ENCODE measurements around the gene ABRAXAS1. TPM values are rescaled to one million over a fixed set of nuclear protein-coding genes. Genes with fewer than 3 reads are reported as not detected.

Gene ABRAXAS1
- total and polyA plus RNA-seq, 10 of the 15 experiments (the other 5 are each of a cell fraction or from before 2014, with no cell fraction given), result 2.2 to 9.7 (median 5.8) TPM

GRCh38 chr4:83484500-83485461 is at the start of gene ABRAXAS1 (continued):
- TF ChIP-seq RAD21 (IDR thresholded peaks at IDR 0.05; ENCODE audit: insufficient read depth, low read depth, low read length) (no peak), MTA3 (IDR thresholded peaks at IDR 0.05; ENCODE audit: borderline replicate concordance, low read length) (no peak), JUNB (IDR thresholded peaks at IDR 0.05) (no peak), TCF3 (IDR thresholded peaks at IDR 0.05; ENCODE audit: borderline replicate concordance, insufficient read depth, low read depth, low read length) (no peak), CEBPB (IDR thresholded peaks at IDR 0.05; ENCODE audit: borderline replicate concordance in 1 of 2, low read depth in 2 of 2, low read length in 2 of 2) (no peak), EP300 (IDR thresholded peaks at IDR 0.05; ENCODE audit: borderline replicate concordance in 1 of 2, control insufficient read depth in 1 of 2, low read depth in 2 of 2, low read length in 2 of 2) (no peak), SIX5 (IDR thresholded peaks at IDR 0.05; ENCODE audit: low read depth, low read length, severe bottlenecking) (no peak), CTCF (IDR thresholded peaks at IDR 0.05 in 2 of 3, conservative IDR thresholded peaks at IDR 0.05 in 1 of 3; ENCODE audit: control insufficient read depth in 2 of 3, extremely low read depth in 1 of 3, insufficient read depth in 1 of 3, low read depth in 3 of 3, low read length in 3 of 3) (no peak), CREB1 (IDR thresholded peaks at IDR 0.05; ENCODE audit: low read depth) (no peak), NFYB (IDR thresholded peaks at IDR 0.05; ENCODE audit: insufficient read depth, low read depth, low read length) (no peak), FOXM1 (IDR thresholded peaks at IDR 0.05; ENCODE audit: low read depth, low read length) (no peak), SREBF2 (IDR thresholded peaks at IDR 0.05; ENCODE audit: low read length) (no peak), ATF7 (IDR thresholded peaks at IDR 0.05; ENCODE audit: low read depth) (no peak), NR2C1 (IDR thresholded peaks at IDR 0.05) (0 out of 2 replicates have a peak, but pooled peaks have one; percentile 12), MEF2A (IDR thresholded peaks at IDR 0.05; ENCODE audit: insufficient read depth, low read depth, low read length) (no peak), POLR2AphosphoS5 (IDR thresholded peaks at IDR 0.05; ENCODE audit: low read length) (peak; percentile 92), HCFC1 (IDR thresholded peaks at IDR 0.05; ENCODE audit: low read length) (0 out of 2 replicates have a peak, but pooled peaks have one; percentile 12), CBX5 (IDR thresholded peaks at IDR 0.05; ENCODE audit: low read depth) (no peak; the same call in 1 of the 2 replicates)
- TF ChIP-seq, protein P1, sequence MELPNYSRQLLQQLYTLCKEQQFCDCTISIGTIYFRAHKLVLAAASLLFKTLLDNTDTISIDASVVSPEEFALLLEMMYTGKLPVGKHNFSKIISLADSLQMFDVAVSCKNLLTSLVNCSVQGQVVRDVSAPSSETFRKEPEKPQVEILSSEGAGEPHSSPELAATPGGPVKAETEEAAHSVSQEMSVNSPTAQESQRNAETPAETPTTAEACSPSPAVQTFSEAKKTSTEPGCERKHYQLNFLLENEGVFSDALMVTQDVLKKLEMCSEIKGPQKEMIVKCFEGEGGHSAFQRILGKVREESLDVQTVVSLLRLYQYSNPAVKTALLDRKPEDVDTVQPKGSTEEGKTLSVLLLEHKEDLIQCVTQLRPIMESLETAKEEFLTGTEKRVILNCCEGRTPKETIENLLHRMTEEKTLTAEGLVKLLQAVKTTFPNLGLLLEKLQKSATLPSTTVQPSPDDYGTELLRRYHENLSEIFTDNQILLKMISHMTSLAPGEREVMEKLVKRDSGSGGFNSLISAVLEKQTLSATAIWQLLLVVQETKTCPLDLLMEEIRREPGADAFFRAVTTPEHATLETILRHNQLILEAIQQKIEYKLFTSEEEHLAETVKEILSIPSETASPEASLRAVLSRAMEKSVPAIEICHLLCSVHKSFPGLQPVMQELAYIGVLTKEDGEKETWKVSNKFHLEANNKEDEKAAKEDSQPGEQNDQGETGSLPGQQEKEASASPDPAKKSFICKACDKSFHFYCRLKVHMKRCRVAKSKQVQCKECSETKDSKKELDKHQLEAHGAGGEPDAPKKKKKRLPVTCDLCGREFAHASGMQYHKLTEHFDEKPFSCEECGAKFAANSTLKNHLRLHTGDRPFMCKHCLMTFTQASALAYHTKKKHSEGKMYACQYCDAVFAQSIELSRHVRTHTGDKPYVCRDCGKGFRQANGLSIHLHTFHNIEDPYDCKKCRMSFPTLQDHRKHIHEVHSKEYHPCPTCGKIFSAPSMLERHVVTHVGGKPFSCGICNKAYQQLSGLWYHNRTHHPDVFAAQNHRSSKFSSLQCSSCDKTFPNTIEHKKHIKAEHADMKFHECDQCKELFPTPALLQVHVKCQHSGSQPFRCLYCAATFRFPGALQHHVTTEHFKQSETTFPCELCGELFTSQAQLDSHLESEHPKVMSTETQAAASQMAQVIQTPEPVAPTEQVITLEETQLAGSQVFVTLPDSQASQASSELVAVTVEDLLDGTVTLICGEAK (IDR thresholded peaks at IDR 0.05; ENCODE audit: borderline replicate concordance), result 0 out of 2 replicates have a peak, but pooled peaks have one; percentile 23
- TF ChIP-seq, protein P2, sequence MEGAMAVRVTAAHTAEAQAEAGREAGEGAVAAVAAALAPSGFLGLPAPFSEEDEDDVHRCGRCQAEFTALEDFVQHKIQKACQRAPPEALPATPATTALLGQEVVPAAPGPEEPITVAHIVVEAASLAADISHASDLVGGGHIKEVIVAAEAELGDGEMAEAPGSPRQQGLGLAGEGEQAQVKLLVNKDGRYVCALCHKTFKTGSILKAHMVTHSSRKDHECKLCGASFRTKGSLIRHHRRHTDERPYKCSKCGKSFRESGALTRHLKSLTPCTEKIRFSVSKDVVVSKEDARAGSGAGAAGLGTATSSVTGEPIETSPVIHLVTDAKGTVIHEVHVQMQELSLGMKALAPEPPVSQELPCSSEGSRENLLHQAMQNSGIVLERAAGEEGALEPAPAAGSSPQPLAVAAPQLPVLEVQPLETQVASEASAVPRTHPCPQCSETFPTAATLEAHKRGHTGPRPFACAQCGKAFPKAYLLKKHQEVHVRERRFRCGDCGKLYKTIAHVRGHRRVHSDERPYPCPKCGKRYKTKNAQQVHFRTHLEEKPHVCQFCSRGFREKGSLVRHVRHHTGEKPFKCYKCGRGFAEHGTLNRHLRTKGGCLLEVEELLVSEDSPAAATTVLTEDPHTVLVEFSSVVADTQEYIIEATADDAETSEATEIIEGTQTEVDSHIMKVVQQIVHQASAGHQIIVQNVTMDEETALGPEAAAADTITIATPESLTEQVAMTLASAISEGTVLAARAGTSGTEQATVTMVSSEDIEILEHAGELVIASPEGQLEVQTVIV (IDR thresholded peaks at IDR 0.05; ENCODE audit: borderline replicate concordance, partially characterized antibody), result no peak
